ENCODE data around the gene NUP133.
"Not testable (repeated sequence)": the region's sequence is repeated elsewhere in the genome, so short reads cannot be mapped to it uniquely, and the experiment has no call there.

Gene NUP133

GRCh38 chr1:229448354-229448753, 59.8 kb downstream of the NUP133 start:
- DNase-seq, result no peak

GRCh38 chr1:229447809-229448252, 60.3 kb downstream of the NUP133 start:
- no peak for DNase-seq

GRCh38 chr1:229445828-229446227, 62.3 kb downstream of the NUP133 start:
- DNase-seq, result no peak

GRCh38 chr1:229440851-229441537, 67.1 kb downstream of the NUP133 start:
- peak; percentile 65 for DNase-seq

- DNase-seq, result no peak
These were observed 70.1 kb downstream of the NUP133 start for GRCh38 chr1:229438021-229438420.

- DNase-seq, result no peak
These were observed 70.7 kb downstream of the NUP133 start for GRCh38 chr1:229437443-229437842.

- DNase-seq, result no peak
These were observed 71.9 kb downstream of the NUP133 start for GRCh38 chr1:229436201-229436600.

- no peak for DNase-seq
These were observed 73.5 kb downstream of the NUP133 start for GRCh38 chr1:229434641-229435051.

GRCh38 chr1:229434005-229434640, 74.0 kb downstream of the NUP133 start, which contains the start of gene ACTA1:
Gene ACTA1, minus strand, starts transcription at chr1:229434094. Its CDS starts 979 bp downstream, at chr1:229433115.
- DNase-seq, result no peak

GRCh38 chr1:229433364-229434004, 74.7 kb downstream of the NUP133 start:
- DNase-seq, result peak; percentile 61

- no peak for DNase-seq
These were observed 75.2 kb downstream of the NUP133 start for GRCh38 chr1:229432905-229433304.

- no peak for DNase-seq
These were observed 76.1 kb downstream of the NUP133 start for GRCh38 chr1:229432116-229432461.

- no peak for DNase-seq
These were observed 76.6 kb downstream of the NUP133 start for GRCh38 chr1:229431284-229432115.

GRCh38 chr1:229430761-229431283, 77.3 kb downstream of the NUP133 start:
- DNase-seq, result peak; percentile 76

GRCh38 chr1:229428256-229428655, 79.9 kb downstream of the NUP133 start:
- DNase-seq, result no peak

- DNase-seq, result no peak
These were observed 80.6 kb downstream of the NUP133 start for GRCh38 chr1:229427572-229427971.

GRCh38 chr1:229425564-229426159, 82.5 kb downstream of the NUP133 start:
- no peak for DNase-seq

- DNase-seq, result no peak
These were observed 87.4 kb downstream of the NUP133 start for GRCh38 chr1:229420765-229421164.

- DNase-seq, result no peak
These were observed 87.9 kb downstream of the NUP133 start for GRCh38 chr1:229420224-229420623.

- not testable (repeated sequence) for DNase-seq
These were observed 89.6 kb downstream of the NUP133 start for GRCh38 chr1:229418586-229418985.

GRCh38 chr1:229412810-229413209, 95.3 kb downstream of the NUP133 start:
- DNase-seq, result not testable (repeated sequence)

- DNase-seq, result no peak
These were observed 96.1 kb downstream of the NUP133 start for GRCh38 chr1:229412056-229412455.
